T-helper 2 cell treated with Interferon-gamma antibody and Interleukin-4, amounts not matched to agents 100 ng/mL and 5 ng/mL, for 36 hours (primary cell): Measurements from ENCODE around the gene WFDC5. TPM values are rescaled to one million over a fixed set of nuclear protein-coding genes. Genes with fewer than 3 reads are reported as not detected.

Experiments used
- total RNA-seq: library from RNA; stranded (reverse); gene quantifications from 2 replicates; pipeline ENCODE4 v1.2.3, GENCODE V29; 2022

The WFDC5 gene
- total RNA-seq, 1 donor from 2014 or later = not detected

Other genes with a start within 250 kb of the WFDC5 start
- gene YWHAB, start 229.5 kb downstream of the WFDC5 start, total RNA-seq = 289 and 293 TPM in 2 replicates
- gene PABPC1L, start 205.1 kb downstream of the WFDC5 start, total RNA-seq = 54.7 and 55.7 TPM in 2 replicates
- 23.7 and 24.0 TPM in 2 replicates for gene TOMM34, start 154.8 kb downstream of the WFDC5 start, total RNA-seq
- 175 and 179 TPM in 2 replicates for gene STK4, start 148.7 kb downstream of the WFDC5 start, total RNA-seq
- gene KCNS1, start 14.0 kb downstream of the WFDC5 start, total RNA-seq = 0.05 and 0.18 TPM in 2 replicates
- not detected in 2 replicates for gene WFDC12, start 9.3 kb upstream of the WFDC5 start, total RNA-seq
- not detected in 2 replicates for gene PI3, start 59.7 kb upstream of the WFDC5 start, total RNA-seq
- not detected in 2 replicates for gene SEMG1, start 91.9 kb upstream of the WFDC5 start, total RNA-seq
- not detected in 2 replicates for gene SEMG2, start 106.2 kb upstream of the WFDC5 start, total RNA-seq
- not detected in 2 replicates for gene SLPI, start 139.4 kb upstream of the WFDC5 start, total RNA-seq
- gene RBPJL, start 191.7 kb upstream of the WFDC5 start, total RNA-seq = not detected in 2 replicates
- 0.16 and 0.34 TPM in 2 replicates for gene MATN4, start 193.1 kb upstream of the WFDC5 start, total RNA-seq
- gene SDC4, start 233.2 kb upstream of the WFDC5 start, total RNA-seq = 21.9 and 24.6 TPM in 2 replicates
- 17.8 and 19.6 TPM in 2 replicates for gene SYS1, start 248.0 kb upstream of the WFDC5 start, total RNA-seq